Heart left ventricle (tissue), 16 donors: ENCODE data around the gene CENPP. TPM values are rescaled to one million over a fixed set of nuclear protein-coding genes. Genes with fewer than 3 reads are reported as not detected.

ENCODE experiments used
- ATAC-seq, 4 donors: fragments of 200-7000 bp; cut with Tn5 transposase; one replicate each; pipeline ENCODE4 v1.9.1; 2020 to 2022; ENCODE audit warnings: moderate library complexity in 4 of 4, mild to moderate bottlenecking in 3 of 4, moderate number of reproducible peaks in 1 of 4
- DNase-seq, 5 donors: peaks; one replicate each; pipeline ENCODE4 v3.0.0-alpha.2; 2020
- H3K27ac ChIP-seq, 12 donors: fragments of 200-600 bp; sonication (generic) in 4 of 12; one replicate each; pipeline versions ENCODE4 v1.5.0 to v1.8.0; 2016 to 2022; ENCODE audit warnings: mild to moderate bottlenecking in 2 of 12
- H3K27me3 ChIP-seq, 9 donors: fragments of 200-600 bp; sonication (generic) in 2 of 9; one replicate each; pipeline versions ENCODE4 v1.5.1 to v1.8.0; 2016 to 2022; ENCODE audit warnings: mild to moderate bottlenecking in 3 of 9
- H3K36me3 ChIP-seq, 9 donors: fragments of 200-600 bp; sonication (generic) in 2 of 9; one replicate each; pipeline versions ENCODE4 v1.5.0 to v1.8.0; 2018 to 2022; ENCODE audit warnings: mild to moderate bottlenecking in 2 of 9
- H3K4me1 ChIP-seq, 12 donors: fragments of 200-600 bp; sonication (generic) in 4 of 12; one replicate each; pipeline versions ENCODE4 v1.5.0 to v1.8.0; 2016 to 2022; ENCODE audit warnings: mild to moderate bottlenecking in 3 of 12
- H3K4me3 ChIP-seq, 12 donors: fragments of 200-600 bp; sonication (generic) in 4 of 12; one replicate each; pipeline versions ENCODE4 v1.5.0 to v1.8.0; 2017 to 2022; ENCODE audit warnings: mild to moderate bottlenecking in 9 of 12, moderate library complexity in 4 of 12
- H3K9me3 ChIP-seq, 12 donors: fragments of 200-600 bp; sonication (generic) in 4 of 12; one replicate each; pipeline versions ENCODE4 v1.5.0 to v1.8.0; 2016 to 2022; ENCODE audit warnings: mild to moderate bottlenecking in 1 of 12
- CTCF ChIP-seq, 12 donors: fragments of 200-600 bp; sonication (generic) in 4 of 12; IDR thresholded peaks; one replicate each; pipeline versions ENCODE4 v1.5.0 to v1.8.0; 2018 to 2022; ENCODE audit warnings: antibody characterized with exemption in 12 of 12, mild to moderate bottlenecking in 5 of 12
- POLR2A ChIP-seq, 2 donors: fragments of 450-650 bp; IDR thresholded peaks; one replicate each; pipeline ENCODE4 v1.6.1; 2017; ENCODE audit warnings: antibody characterized with exemption in 2 of 2, mild to moderate bottlenecking in 2 of 2, moderate library complexity in 2 of 2
- WGBS, 4 donors: extraction: QIAGEN DNeasy Blood & Tissue Kit in 2 of 4; methylation state at CpG; one replicate each; pipeline versions ENCODE4 v1.1.5 to v1.1.7; 2013 to 2018; 5-methylcytosine and 5-hydroxymethylcytosine counted together
- intact Hi-C, 10 donors: fragments of 100-400 bp; cut with DNase I; formaldehyde crosslinking; loops; one replicate each; pipeline versions ENCODE4 v1.11.1 to v1.14.2; 2022
- polyA plus RNA-seq, 2 donors: library from polyadenylated mRNA; stranded (reverse); fragments of 200-250 nt; gene quantifications; one replicate each; pipeline ENCODE4 v1.2.3, GENCODE V29; 2013
- total RNA-seq, 9 donors: library from RNA; depleted of rRNA in 2 of 9; stranded (reverse); fragments of >200 nt in 2 of 9; fragmentation: NEBNext Ultra II Directional in 3 of 9; extraction: Animal tissue kit (Norgen Biotek cat#: 25700) in 3 of 9; gene quantifications; one replicate each; pipeline versions ENCODE4 v1.1.0 to v1.2.4, GENCODE V29; 2016 to 2023
- donor health status: ischemic (EF 13 %, LVEDD 7.1; RV severe dilation, severe dysfunction).
- donor health status: healthy with polysubstance abuse.
- donor health status: DM: no; HTN: yes; CAD: no.
- donor health status: DM: no; HTN: no; CAD: no.
- donor health status: ischemic (EF 25% LVEDD 6.9; RV normal size, moderate dysfunction).
- donor health status: ischemic (EF 25% LVEDD 5.7; RV mildly dilated, moderate dysfunction).
- donor health status: healthy.
- donor health status: DM: yes; HTN: yes; CAD: no.
- donor health status: ischemic (EF 35%, LVEDD 5.7; RV mildly dilated, moderate dysfunction).
- donor health status: nonischemic (EF 11% LVEDD 7.7; RV severe dilation, severe dysfunction).
- donor health status: DM: yes; HTN: yes; CAD: no.
- donor health status: PGD.
- donor health status: ischemic (EF 29% LVEDD 5.4; RV normal size, mild dysfunction).
- donor health status: nonischemic (EF 23%, LVEDD 6.1; RV moderate dilation, normal function).

Gene CENPP
- total and polyA plus RNA-seq, 11 donors = 1.1 to 5.8 (median 2.4) TPM

- WGBS, 4 donors = 98 to 99% (median 98%) methylated on average over 2 of the region's 2 CpGs
- Histone ChIP-seq H3K27me3 (no peaks in the 10 kb centered on the region), H3K27ac (no peak overlapping the region), H3K36me3 (no peaks in the 10 kb centered on the region), H3K4me1 (peaks cover 0 to 9% (median 0%) of the 10 kb centered on the region in 12 donors), H3K9me3 (peaks cover 0 to 53% (median 15%) of the 10 kb centered on the region in 12 donors), H3K4me3 (no peak overlapping the region)
- DNase-seq (no peak), ATAC-seq (no peak)
- no peak for TF ChIP-seq POLR2A (IDR thresholded peaks at IDR 0.05)
- no peak for TF ChIP-seq CTCF (IDR thresholded peaks at IDR 0.05)
- intact Hi-C loops = no loop called here
These were observed 47.4 kb downstream of the CENPP start for GRCh38 chr9:92373167-92373566.

- ATAC-seq (no peak), DNase-seq (no peak)
- no peaks in the 10 kb centered on the region for H3K27me3 ChIP-seq
- WGBS, 4 donors = 43 to 63% (median 55%) methylated on average over 2 of the region's 2 CpGs
- peaks cover 0 to 32% (median 12%) of the 10 kb centered on the region in 12 donors for H3K9me3 ChIP-seq
- intact Hi-C loops = no loop called here
- peaks cover 0 to 9% (median 0%) of the 10 kb centered on the region in 12 donors for H3K4me1 ChIP-seq
- no peak overlapping the region for H3K4me3 ChIP-seq
- no peak for TF ChIP-seq POLR2A (IDR thresholded peaks at IDR 0.05)
- TF ChIP-seq CTCF (IDR thresholded peaks at IDR 0.05) = no peak
- H3K36me3 ChIP-seq = no peaks in the 10 kb centered on the region
- peak overlapping the region in 1 of 12 donors; percentile 1 for H3K27ac ChIP-seq
These were observed 52.1 kb downstream of the CENPP start for GRCh38 chr9:92377876-92378275.

- intact Hi-C loops = no loop called here
- WGBS, 4 donors = 81 to 86% (median 83%) methylated on average over 7 of the region's 7 CpGs
- no peak for DNase-seq
These were observed 53.3 kb downstream of the CENPP start for GRCh38 chr9:92378865-92379560.

More at GRCh38 chr9:92378865-92379560, 53.3 kb downstream of the CENPP start:
- Histone ChIP-seq H3K27me3 (no peaks in the 10 kb centered on the region), H3K27ac (no peak overlapping the region), H3K4me3 (no peak overlapping the region), H3K36me3 (no peaks in the 10 kb centered on the region), H3K4me1 (peaks cover 0 to 9% (median 0%) of the 10 kb centered on the region in 12 donors), H3K9me3 (peaks cover 0 to 20% (median 5%) of the 10 kb centered on the region in 12 donors)
- TF ChIP-seq POLR2A (IDR thresholded peaks at IDR 0.05) (no peak), CTCF (IDR thresholded peaks at IDR 0.05) (no peak)
- no peak for ATAC-seq
